Coronary artery (tissue), 2 donors: ENCODE data around the gene RCOR1.

Experiments used
- DNase-seq: peaks from one replicate; pipeline ENCODE4 v3.0.0-alpha.2; 2017; ENCODE audit warnings: low spot score
- H3K27ac ChIP-seq, 2 donors: fragments of 200-600 bp; sonication (generic); one replicate each; pipeline ENCODE4 v1.5.1; 2016 to 2019
- H3K4me3 ChIP-seq: fragments of 200-600 bp; sonication (generic); 2 replicates; pipeline ENCODE4 v1.5.1; 2016; ENCODE audit warnings: mild to moderate bottlenecking, moderate library complexity
- CTCF ChIP-seq: fragments of 200-600 bp; sonication (generic); IDR thresholded peaks from one replicate; pipeline ENCODE4 v1.5.1; 2019; ENCODE audit warnings: antibody characterized with exemption

Gene RCOR1

GRCh38 chr14:102697501-102697900 is 105.1 kb downstream of the RCOR1 start:
- no peak for DNase-seq
- Histone ChIP-seq H3K27ac (no peak overlapping the region), H3K4me3 (no peak overlapping the region)
- no peak for TF ChIP-seq CTCF

GRCh38 chr14:102699416-102700110 is 107.1 kb downstream of the RCOR1 start:
- no peak for DNase-seq
- TF ChIP-seq CTCF: no peak
- H3K27ac ChIP-seq: no peak overlapping the region
- no peak overlapping the region for H3K4me3 ChIP-seq

- TF ChIP-seq CTCF: no peak
These were observed 116.0 kb downstream of the RCOR1 start for GRCh38 chr14:102708494-102708893.

GRCh38 chr14:102711207-102711606 is 118.8 kb downstream of the RCOR1 start:
- DNase-seq: no peak
- Histone ChIP-seq H3K27ac (no peak overlapping the region), H3K4me3 (no peak overlapping the region)
- TF ChIP-seq CTCF: no peak

More at GRCh38 chr14:102708494-102708893, 116.0 kb downstream of the RCOR1 start:
- Histone ChIP-seq H3K4me3 (no peak overlapping the region), H3K27ac (no peak overlapping the region)
- no peak for DNase-seq

GRCh38 chr14:102711946-102712345 is 119.5 kb downstream of the RCOR1 start:
- no peak for DNase-seq
- no peak for TF ChIP-seq CTCF

GRCh38 chr14:102717276-102717675 is 124.8 kb downstream of the RCOR1 start:
- DNase-seq: no peak
- no peak overlapping the region for H3K27ac ChIP-seq

More at GRCh38 chr14:102711946-102712345, 119.5 kb downstream of the RCOR1 start:
- no peak overlapping the region for H3K27ac ChIP-seq
- H3K4me3 ChIP-seq: no peak overlapping the region

More at GRCh38 chr14:102717276-102717675, 124.8 kb downstream of the RCOR1 start:
- H3K4me3 ChIP-seq: no peak overlapping the region
- no peak for TF ChIP-seq CTCF
